ENCODE measurements around the gene STAT1.

The STAT1 gene

DNA sequence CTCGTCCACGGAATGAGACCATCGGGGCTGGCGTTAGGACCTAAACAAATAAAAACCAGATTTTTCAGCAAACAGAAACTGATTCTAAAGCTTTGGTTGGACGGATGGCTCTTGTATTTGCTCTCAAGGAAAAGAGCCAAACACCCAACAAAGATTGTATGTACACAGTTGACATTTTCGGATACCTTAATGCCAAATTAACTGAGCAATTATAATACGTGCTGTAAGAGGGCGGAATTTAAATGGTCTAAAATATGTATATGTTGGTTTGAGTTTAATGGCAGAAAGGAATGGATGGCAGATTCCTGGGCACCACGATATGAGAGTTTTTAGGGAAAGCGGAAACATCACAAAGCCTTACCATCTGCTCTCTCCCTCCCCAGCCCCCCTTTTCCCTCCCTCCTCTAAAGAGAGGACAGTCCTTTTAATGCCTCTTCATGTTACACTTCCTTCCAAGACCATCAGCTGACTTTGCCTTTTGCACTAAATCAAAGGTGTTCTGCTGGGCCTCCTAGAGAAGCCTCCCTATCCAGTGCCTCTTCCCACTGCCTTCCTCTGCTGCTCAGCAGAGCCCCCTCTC is 33.3 kb downstream of the STAT1 start:
- H3K4me2 ChIP-seq: peak overlapping the region; percentile 62 to 93 (median 83)
- H3K9me3 ChIP-seq (replicated peaks in 1 of 11): peaks cover 0 to 25% (median 13%) of the 10 kb centered on the region in 11 experiments; a peak in 20 of 22 replicates
- H3K4me1 ChIP-seq: peaks cover 27 to 52% (median 42%) of the 10 kb centered on the region in 10 experiments
- TF ChIP-seq Cebpa-rat (IDR thresholded peaks at IDR 0.05): no peak
- peak overlapping the region in 6 of 10 experiments; percentile 30 to 49 (median 42); a peak in 8 of 20 replicates for H3K4me3 ChIP-seq
- H3K27me3 ChIP-seq: no peaks in the 10 kb centered on the region
- H3K36me3 ChIP-seq: peaks cover 75 to 100% (median 90%) of the 10 kb centered on the region in 11 experiments
- peak overlapping the region; percentile 2 to 91 (median 84); a peak in 20 of 22 replicates for H3K27ac ChIP-seq
- H3K9ac ChIP-seq: peak overlapping the region in 10 of 11 experiments; percentile 33 to 81 (median 74); a peak in 18 of 22 replicates
- peaks cover 0 to 14% (median 0%) of the 10 kb centered on the region in 11 experiments; a peak in 2 of 22 replicates for H4K20me1 ChIP-seq

DNA sequence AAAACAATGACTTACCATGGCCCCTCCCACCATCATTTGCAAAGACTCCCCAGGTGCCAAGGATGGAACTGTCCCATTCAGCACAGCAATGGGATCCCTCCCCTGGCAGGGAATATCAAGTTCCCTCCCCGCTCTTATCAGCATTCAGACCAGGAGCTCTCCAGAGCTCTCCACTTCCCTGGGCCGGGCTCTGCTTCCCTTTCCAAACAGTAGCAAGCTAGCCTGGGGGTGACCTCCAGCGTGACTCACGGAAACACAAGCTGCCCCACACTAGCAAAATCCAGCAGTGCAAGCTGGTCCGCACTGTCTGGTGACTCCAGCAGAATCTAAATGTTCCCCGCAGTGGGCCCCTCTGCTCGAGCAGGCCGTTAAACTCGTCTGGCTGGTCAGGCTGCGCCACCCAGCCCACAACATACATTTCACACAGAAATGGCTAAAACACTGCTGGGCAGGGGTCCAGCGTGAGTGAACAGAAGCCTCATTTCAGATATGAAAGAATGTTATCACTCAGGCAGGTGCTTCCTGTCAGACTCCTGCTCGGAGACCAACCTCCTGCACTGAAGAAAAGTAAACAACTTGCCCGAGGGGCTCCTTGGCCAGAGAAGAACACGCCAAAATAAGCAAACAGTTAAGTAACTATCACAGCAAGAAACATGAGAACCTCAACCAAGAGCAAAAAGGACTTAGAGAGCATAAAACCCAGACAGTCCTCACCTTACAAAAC is 33.9 kb downstream of the STAT1 start:
- H3K9ac ChIP-seq: peak overlapping the region in 10 of 11 experiments; percentile 33 to 81 (median 74); a peak in 18 of 22 replicates
- H3K4me2 ChIP-seq: peak overlapping the region; percentile 62 to 93 (median 83)
- no peak for TF ChIP-seq Cebpa-rat (IDR thresholded peaks at IDR 0.05)
- no peaks in the 10 kb centered on the region for H3K27me3 ChIP-seq
- H3K27ac ChIP-seq: peak overlapping the region; percentile 2 to 91 (median 84); a peak in 20 of 22 replicates
- peaks cover 0 to 25% (median 13%) of the 10 kb centered on the region in 11 experiments; a peak in 20 of 22 replicates for H3K9me3 ChIP-seq (replicated peaks in 1 of 11)
- peaks cover 0 to 14% (median 0%) of the 10 kb centered on the region in 11 experiments; a peak in 2 of 22 replicates for H4K20me1 ChIP-seq
- peak overlapping the region in 7 of 10 experiments; percentile 30 to 49 (median 42); a peak in 13 of 20 replicates for H3K4me3 ChIP-seq
- H3K4me1 ChIP-seq: peaks cover 27 to 52% (median 42%) of the 10 kb centered on the region in 10 experiments
- peaks cover 75 to 100% (median 90%) of the 10 kb centered on the region in 11 experiments for H3K36me3 ChIP-seq

DNA sequence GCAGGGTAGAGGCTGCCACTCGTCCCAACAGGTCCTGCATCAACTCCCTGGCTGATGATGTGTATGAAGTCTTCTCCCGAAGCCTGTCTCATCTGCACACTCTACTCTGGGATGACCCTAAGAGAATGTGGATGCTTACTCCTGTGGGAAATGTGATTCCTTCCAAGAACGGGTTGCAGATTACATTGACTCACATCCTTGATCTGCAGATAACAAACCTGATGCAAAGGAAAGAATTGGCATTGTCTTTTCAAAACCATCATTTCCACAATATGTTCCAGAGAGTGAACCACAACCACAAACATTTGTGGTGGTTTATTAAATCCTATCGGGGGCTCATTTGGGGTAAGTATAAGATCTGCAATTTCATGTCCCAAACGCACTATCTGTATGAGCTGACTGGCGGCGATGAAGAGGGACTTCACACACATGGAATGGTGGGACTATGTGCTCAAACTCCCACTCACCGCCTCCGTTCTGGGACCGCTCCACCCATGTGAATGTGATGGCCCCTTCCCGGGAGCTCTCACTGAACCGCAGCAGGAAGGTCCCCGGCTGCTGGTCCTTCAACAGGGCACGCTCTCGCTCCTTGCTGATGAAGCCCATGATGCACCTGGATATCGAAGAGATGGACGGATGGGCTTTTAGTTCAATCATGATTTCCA is 35.5 kb downstream of the STAT1 start:
- peaks cover 27 to 52% (median 45%) of the 10 kb centered on the region in 10 experiments for H3K4me1 ChIP-seq
- H3K4me3 ChIP-seq: no peak overlapping the region
- H3K4me2 ChIP-seq: peak overlapping the region in 8 of 11 experiments; percentile 5 to 93 (median 85); a peak in 14 of 22 replicates
- no peak for TF ChIP-seq Cebpa-rat (IDR thresholded peaks at IDR 0.05)
- peak overlapping the region in 6 of 11 experiments; percentile 81 to 91 (median 88); a peak in 9 of 22 replicates for H3K27ac ChIP-seq
- peaks cover 0 to 14% (median 0%) of the 10 kb centered on the region in 11 experiments; a peak in 2 of 22 replicates for H4K20me1 ChIP-seq
- no peaks in the 10 kb centered on the region for H3K27me3 ChIP-seq
- H3K36me3 ChIP-seq: peaks cover 75 to 100% (median 90%) of the 10 kb centered on the region in 11 experiments
- peaks cover 0 to 25% (median 15%) of the 10 kb centered on the region in 11 experiments; a peak in 21 of 22 replicates for H3K9me3 ChIP-seq (replicated peaks in 1 of 11)
- no peak overlapping the region for H3K9ac ChIP-seq

DNA sequence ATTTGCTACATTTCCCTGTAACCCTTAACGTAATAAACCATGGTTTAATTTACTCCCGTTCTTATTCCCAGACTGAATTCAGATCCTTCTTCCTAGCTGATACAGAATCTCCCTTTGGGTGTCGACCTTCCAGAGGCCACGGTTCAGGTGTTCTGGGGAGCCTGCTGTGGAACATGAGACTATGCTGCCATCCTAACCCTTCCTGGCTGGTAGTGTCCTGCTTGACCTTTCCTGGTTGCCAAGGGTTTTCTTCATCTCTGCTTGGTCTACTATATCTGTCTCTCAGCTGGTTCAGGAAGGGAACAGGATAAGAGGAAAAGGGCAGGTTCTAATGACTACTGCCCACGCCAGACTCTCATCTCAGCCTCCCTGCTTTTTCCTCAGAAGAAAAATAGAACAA is 36.5 kb downstream of the STAT1 start:
- no peak overlapping the region for H3K27ac ChIP-seq
- H3K9ac ChIP-seq: no peak overlapping the region
- H3K36me3 ChIP-seq: peaks cover 75 to 100% (median 90%) of the 10 kb centered on the region in 11 experiments
- TF ChIP-seq Cebpa-rat (IDR thresholded peaks at IDR 0.05): no peak
- H4K20me1 ChIP-seq: peaks cover 0 to 14% (median 0%) of the 10 kb centered on the region in 11 experiments; a peak in 2 of 22 replicates
- H3K27me3 ChIP-seq: no peaks in the 10 kb centered on the region
- H3K4me2 ChIP-seq: no peak overlapping the region
- peaks cover 8 to 26% (median 16%) of the 10 kb centered on the region in 11 experiments; a peak in 21 of 22 replicates for H3K9me3 ChIP-seq (replicated peaks in 1 of 11)
- no peak overlapping the region for H3K4me3 ChIP-seq
- peaks cover 27 to 55% (median 45%) of the 10 kb centered on the region in 10 experiments for H3K4me1 ChIP-seq

DNA sequence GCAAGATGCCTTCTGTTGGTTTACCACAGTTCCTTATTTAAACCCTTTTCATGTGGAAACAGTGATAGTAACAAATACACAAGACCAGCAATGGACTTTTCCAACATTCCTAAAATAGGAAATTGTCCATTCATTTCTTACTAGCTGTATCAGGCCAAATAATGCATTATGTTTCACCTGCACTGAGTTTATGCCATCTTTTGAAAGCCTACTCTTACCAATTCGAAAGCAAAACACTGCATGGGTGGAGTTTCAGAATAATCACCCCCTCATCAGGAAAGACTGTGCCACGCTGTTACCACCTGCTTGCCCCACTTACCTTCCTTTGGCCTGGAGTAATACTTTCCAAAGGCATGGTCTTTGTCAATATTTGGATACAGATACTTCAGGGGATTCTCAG is 37.5 kb downstream of the STAT1 start:
- H3K9ac ChIP-seq: no peak overlapping the region
- peaks cover 10 to 34% (median 23%) of the 10 kb centered on the region in 11 experiments; a peak in 21 of 22 replicates for H3K9me3 ChIP-seq (replicated peaks in 1 of 11)
- no peak overlapping the region for H3K4me2 ChIP-seq
- H4K20me1 ChIP-seq: peaks cover 0 to 9% (median 0%) of the 10 kb centered on the region in 11 experiments; a peak in 2 of 22 replicates
- peaks cover 27 to 57% (median 45%) of the 10 kb centered on the region in 10 experiments for H3K4me1 ChIP-seq
- TF ChIP-seq Cebpa-rat (IDR thresholded peaks at IDR 0.05): no peak
- 0 out of 22 replicates have a peak overlapping the region, but pooled peaks of 2 of the 11 experiments have one; percentile 9 to 27 for H3K27ac ChIP-seq
- no peak overlapping the region for H3K4me3 ChIP-seq
- H3K36me3 ChIP-seq: peaks cover 79 to 100% (median 90%) of the 10 kb centered on the region in 11 experiments
- H3K27me3 ChIP-seq: no peaks in the 10 kb centered on the region

DNA sequence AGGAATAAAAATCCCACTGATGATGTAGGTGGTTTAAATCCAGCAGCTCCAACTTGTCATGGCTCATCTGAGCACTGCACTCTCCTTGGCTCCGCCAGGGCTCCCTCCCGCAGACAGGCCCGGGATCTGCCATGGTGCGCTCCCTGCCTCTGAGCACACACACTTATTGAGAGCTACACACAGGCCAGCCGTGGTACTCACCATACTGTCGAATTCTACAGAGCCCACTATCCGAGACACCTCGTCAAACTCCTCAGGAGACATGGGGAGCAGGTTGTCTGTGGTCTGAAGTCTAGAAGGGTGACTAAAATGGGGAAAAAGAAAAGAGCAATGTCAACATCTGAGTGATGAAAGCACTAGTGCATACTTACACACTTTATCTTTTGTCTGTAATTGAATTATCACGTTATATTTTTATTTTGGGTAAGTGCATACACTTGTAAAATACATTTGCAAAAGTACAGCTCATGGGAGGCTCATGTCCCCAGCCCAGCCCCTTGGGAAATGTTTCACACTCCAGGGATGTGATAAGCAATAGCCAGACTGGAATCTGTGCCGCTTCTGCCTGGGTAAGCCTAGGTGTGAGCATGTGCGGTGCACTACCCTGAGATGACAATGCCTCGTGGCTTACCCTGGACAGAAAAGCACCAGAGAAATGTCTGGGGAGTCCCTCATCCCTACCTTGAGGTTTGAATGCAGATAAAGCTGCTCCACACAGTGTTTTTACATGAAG is 39.2 kb downstream of the STAT1 start:
- Histone ChIP-seq H3K27me3 (no peaks in the 10 kb centered on the region), H3K4me1 (peaks cover 27 to 56% (median 45%) of the 10 kb centered on the region in 10 experiments), H3K9me3 (replicated peaks in 1 of 11) (peaks cover 10 to 34% (median 23%) of the 10 kb centered on the region in 11 experiments; a peak in 21 of 22 replicates), H3K4me2 (no peak overlapping the region), H4K20me1 (peaks cover 0 to 3% (median 0%) of the 10 kb centered on the region in 11 experiments; a peak in 1 of 22 replicates), H3K36me3 (peaks cover 81 to 94% (median 86%) of the 10 kb centered on the region in 11 experiments), H3K27ac (peak overlapping the region in 5 of 11 experiments; percentile 13 to 98 (median 92); a peak in 8 of 22 replicates), H3K9ac (no peak overlapping the region), H3K4me3 (no peak overlapping the region)
- no peak for TF ChIP-seq Cebpa-rat (IDR thresholded peaks at IDR 0.05)

DNA sequence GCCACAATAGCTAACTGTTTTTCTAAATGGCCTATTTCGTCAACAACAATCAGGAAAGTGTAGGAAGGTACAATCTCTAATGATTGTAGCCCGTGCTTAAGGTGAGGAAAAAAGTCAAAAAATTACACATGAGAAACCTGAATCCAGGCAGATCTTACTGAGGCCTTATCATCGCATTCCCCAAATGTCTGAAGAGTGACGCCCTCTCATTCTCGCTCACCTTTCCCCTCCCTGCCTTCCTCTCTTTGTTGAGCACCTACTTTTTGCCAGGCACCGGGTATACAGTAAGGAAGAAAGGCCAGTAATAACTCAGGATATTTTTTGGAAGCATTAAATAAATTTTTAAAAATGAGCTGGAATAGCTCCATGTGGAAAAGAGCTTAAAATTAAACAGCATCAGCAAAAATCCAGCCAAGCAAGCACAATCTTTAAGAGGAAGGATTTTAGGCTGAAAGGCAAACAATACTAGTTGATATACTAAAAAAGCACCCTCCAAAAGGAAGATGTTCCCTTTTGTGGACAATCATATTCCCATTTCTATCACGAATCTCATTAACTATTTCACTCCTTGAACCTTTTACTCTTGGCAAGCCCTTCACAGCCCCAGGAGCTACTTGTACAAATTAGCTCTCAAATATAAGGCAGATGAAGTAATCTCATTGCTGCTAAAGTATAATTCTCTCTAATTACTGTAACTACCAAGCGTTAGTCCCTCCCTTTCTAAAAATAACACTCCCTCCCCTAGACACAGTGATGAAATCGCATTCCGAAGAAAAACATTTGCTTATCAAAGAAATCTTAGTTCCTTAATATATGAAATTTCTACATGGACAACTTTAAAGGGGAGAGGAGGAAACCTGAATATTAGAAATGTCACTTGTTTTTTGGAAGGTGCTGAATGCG is 40.0 kb downstream of the STAT1 start:
- Histone ChIP-seq H3K9ac (no peak overlapping the region), H3K27me3 (no peaks in the 10 kb centered on the region), H3K27ac (peak overlapping the region in 7 of 11 experiments; percentile 13 to 98 (median 92); a peak in 10 of 22 replicates), H3K9me3 (replicated peaks in 1 of 11) (peaks cover 10 to 36% (median 23%) of the 10 kb centered on the region in 11 experiments; a peak in 21 of 22 replicates), H4K20me1 (0 out of 22 replicates have a peak, but pooled peaks cover 0 to 3% (median 0%) of the 10 kb centered on the region in 11 experiments), H3K4me1 (peaks cover 29 to 56% (median 45%) of the 10 kb centered on the region in 10 experiments), H3K4me2 (no peak overlapping the region), H3K4me3 (no peak overlapping the region), H3K36me3 (peaks cover 81 to 94% (median 86%) of the 10 kb centered on the region in 11 experiments)
- no peak for TF ChIP-seq Cebpa-rat (IDR thresholded peaks at IDR 0.05)
